Neural cell (in vitro differentiated cells): ENCODE results near the gene NTF4.

Experiments
- CTCF ChIP-seq: fragments of 450-650 bp; IDR thresholded peaks from 2 replicates; pipeline ENCODE4 v1.5.1; 2014; ENCODE audit warnings: antibody characterized with exemption, mild to moderate bottlenecking, moderate library complexity; ENCODE audit not compliant: poor library complexity, severe bottlenecking
- EP300 ChIP-seq: fragments of 450-650 bp; conservative IDR thresholded peaks from 2 replicates; pipeline ENCODE4 v1.6.1; 2014; ENCODE audit warnings: antibody characterized with exemption, mild to moderate bottlenecking, moderate library complexity; ENCODE audit not compliant: poor library complexity, severe bottlenecking
- EZH2 ChIP-seq: fragments of 200-600, 300-800 bp; shearing (Covaris generic), sonication (generic); IDR thresholded peaks from 2 replicates; pipeline ENCODE4 v1.6.1; 2014; ENCODE audit warnings: antibody characterized with exemption, low read length, borderline replicate concordance, mild to moderate bottlenecking; ENCODE audit not compliant: insufficient read depth, poor library complexity, severe bottlenecking
- MXI1 ChIP-seq: fragments of 450-650 bp; conservative IDR thresholded peaks from 2 replicates; pipeline ENCODE4 v1.6.1; 2014; ENCODE audit warnings: antibody characterized with exemption, mild to moderate bottlenecking; ENCODE audit not compliant: poor library complexity, severe bottlenecking
- POLR2AphosphoS5 ChIP-seq: IDR thresholded peaks from 2 replicates; pipeline ENCODE4 v1.6.1; 2012
- RAD21 ChIP-seq: fragments of 450-650 bp; conservative IDR thresholded peaks from 2 replicates; pipeline ENCODE4 v1.6.1; 2014; ENCODE audit warnings: antibody characterized with exemption, mild to moderate bottlenecking, moderate library complexity
- REST ChIP-seq: IDR thresholded peaks from 2 replicates; pipeline ENCODE4 v1.6.1; 2012; ENCODE audit warnings: borderline replicate concordance
- SMC3 ChIP-seq: fragments of 450-650 bp; conservative IDR thresholded peaks from 2 replicates; pipeline ENCODE4 v1.6.1; 2014; ENCODE audit warnings: antibody characterized with exemption, mild to moderate bottlenecking, moderate library complexity; ENCODE audit not compliant: poor library complexity
- TAF1 ChIP-seq: IDR thresholded peaks from 2 replicates; pipeline ENCODE4 v1.6.1; 2012; ENCODE audit warnings: low read depth

DNA sequence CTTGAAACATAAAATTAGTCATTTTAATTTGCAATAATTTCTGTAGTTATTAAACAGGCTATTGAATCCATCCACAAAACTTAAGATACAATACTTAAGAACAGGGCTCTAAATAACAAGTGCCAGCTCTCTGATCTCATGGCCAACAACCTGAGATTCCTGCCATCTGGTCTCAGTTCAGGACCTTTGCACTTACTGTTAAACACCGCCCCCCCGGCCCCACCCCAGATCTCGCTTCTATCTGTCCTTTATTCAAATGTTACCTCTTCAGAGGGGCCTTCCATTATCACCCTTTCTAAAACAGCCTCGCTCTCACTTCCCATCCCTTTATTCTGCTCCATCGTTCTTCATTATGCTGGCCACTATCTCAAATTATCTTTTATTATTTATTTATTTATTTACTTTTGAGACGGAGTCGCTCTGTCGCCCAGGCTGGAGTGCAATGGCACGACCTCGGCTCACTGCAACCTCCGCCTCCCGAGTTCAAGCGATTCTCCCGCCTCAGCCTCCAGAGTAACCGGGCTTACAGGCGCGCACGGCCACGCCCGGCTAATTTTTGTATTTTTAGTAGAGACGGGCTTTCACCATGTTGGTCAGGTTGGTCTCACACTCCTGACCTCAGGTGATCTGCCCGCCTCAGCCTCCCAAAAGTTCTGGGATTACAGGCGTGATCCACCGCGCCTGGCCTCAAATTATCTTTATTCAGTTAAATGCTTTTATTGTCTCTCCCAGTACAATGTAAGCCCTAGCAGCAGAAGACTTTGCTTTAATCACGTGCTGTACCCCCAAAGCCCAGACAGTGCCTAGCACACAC, 19.8 kb upstream of the NTF4 start:
- no peak for TF ChIP-seq POLR2AphosphoS5
- no peak for TF ChIP-seq RAD21
- no peak for TF ChIP-seq CTCF
- no peak for TF ChIP-seq SMC3
- TF ChIP-seq TAF1, result no peak
- TF ChIP-seq EZH2, result no peak
- no peak for TF ChIP-seq EP300
- TF ChIP-seq REST, result no peak
- TF ChIP-seq MXI1, result no peak
